ENCODE results near the gene MICU1.
"Not testable (repeated sequence)": the region's sequence is repeated elsewhere in the genome, so short reads cannot be mapped to it uniquely, and the experiment has no call there.

MICU1 gene

GRCh38 chr10:72429931-72430330 lies 195.9 kb downstream of the MICU1 start:
- DNase-seq = no peak

GRCh38 chr10:72426986-72427385 lies 198.9 kb downstream of the MICU1 start:
- DNase-seq = no peak

- no peak for DNase-seq
Observed at GRCh38 chr10:72425133-72425532, 200.7 kb downstream of the MICU1 start.

- DNase-seq = no peak
Observed at GRCh38 chr10:72424561-72424960, 201.3 kb downstream of the MICU1 start.

GRCh38 chr10:72423426-72423825 lies 202.5 kb downstream of the MICU1 start:
- no peak for DNase-seq

GRCh38 chr10:72421885-72422540 lies 203.9 kb downstream of the MICU1 start:
- no peak for DNase-seq

GRCh38 chr10:72419241-72419640 lies 206.6 kb downstream of the MICU1 start:
- DNase-seq = no peak

- DNase-seq = no peak
Observed at GRCh38 chr10:72418679-72419078, 207.2 kb downstream of the MICU1 start.

- DNase-seq = no peak
Observed at GRCh38 chr10:72417971-72418370, 207.9 kb downstream of the MICU1 start.

- no peak for DNase-seq
Observed at GRCh38 chr10:72416661-72417060, 209.2 kb downstream of the MICU1 start.

GRCh38 chr10:72414642-72415041 lies 211.2 kb downstream of the MICU1 start:
- no peak for DNase-seq

GRCh38 chr10:72409167-72409566 lies 216.7 kb downstream of the MICU1 start:
- DNase-seq = no peak

- DNase-seq = no peak
Observed at GRCh38 chr10:72407927-72408600, 217.8 kb downstream of the MICU1 start.

- DNase-seq = no peak
Observed at GRCh38 chr10:72407471-72407870, 218.4 kb downstream of the MICU1 start.

GRCh38 chr10:72395581-72395980 lies 230.3 kb downstream of the MICU1 start:
- not testable (repeated sequence) for DNase-seq

- no peak for DNase-seq
Observed at GRCh38 chr10:72392571-72392970, 233.3 kb downstream of the MICU1 start.

GRCh38 chr10:72390764-72391163 lies 235.1 kb downstream of the MICU1 start:
- no peak for DNase-seq

- no peak for DNase-seq
Observed at GRCh38 chr10:72389716-72390115, 236.2 kb downstream of the MICU1 start.

- DNase-seq = no peak
Observed at GRCh38 chr10:72389014-72389413, 236.9 kb downstream of the MICU1 start.

GRCh38 chr10:72388062-72388461 lies 237.8 kb downstream of the MICU1 start:
- no peak for DNase-seq

- no peak for DNase-seq
Observed at GRCh38 chr10:72386916-72387586, 238.8 kb downstream of the MICU1 start.

- DNase-seq = no peak
Observed at GRCh38 chr10:72385724-72386123, 240.2 kb downstream of the MICU1 start.

GRCh38 chr10:72384982-72385381 lies 240.9 kb downstream of the MICU1 start:
- not testable (repeated sequence) for DNase-seq

- no peak for DNase-seq
Observed at GRCh38 chr10:72379776-72380175, 246.1 kb downstream of the MICU1 start.

All from stimulated activated CD4-positive, alpha-beta T cell treated with anti-CD3 and anti-CD28 coated beads, Interleukin-4, amount 100 ng/mL, for 4 hours (primary cell).